Common myeloid progenitor, CD34-positive (primary cell): Measurements from ENCODE around the gene JAM2.

Experiments used
- CTCF ChIA-PET: fragments of 350-600 bp; sonication (Branson Sonifier 250); formaldehyde crosslinking; loops from one replicate; lab custom pipeline; 2021; ENCODE audit warnings: antibody characterized with exemption; lab: Charles Lee
- POLR2A ChIA-PET: fragments of 350-600 bp; sonication (Branson Sonifier 250); formaldehyde crosslinking; loops from one replicate; lab custom pipeline; 2021; ENCODE audit warnings: antibody characterized with exemption; lab: Charles Lee
- DNase-seq, 3 donors: peaks; one replicate each; pipeline versions ENCODE4 v3.0.0 to v3.0.0-alpha.2; 2013
- H3K27ac ChIP-seq, 2 experiments: 1 replicate in 1 of 2; 2 replicates in 1 of 2; pipeline ENCODE4 v1.7.0; 2013; ENCODE audit warnings: inconsistent platforms in 2 of 2, low read length in 2 of 2, mild to moderate bottlenecking in 2 of 2, low read depth in 1 of 2, moderate library complexity in 1 of 2; ENCODE audit not compliant: severe bottlenecking in 2 of 2, insufficient read depth in 1 of 2, poor library complexity in 1 of 2
- H3K27me3 ChIP-seq, 5 experiments: replicated peaks in 2 of 5; 1 replicate in 3 of 5; 2 replicates in 2 of 5; pipeline versions ENCODE4 v1.6.1 to v1.7.0; 2013; ENCODE audit warnings: low read length in 4 of 5, mild to moderate bottlenecking in 2 of 5, moderate library complexity in 2 of 5, inconsistent platforms in 1 of 5; ENCODE audit not compliant: insufficient read depth in 5 of 5, control insufficient read depth in 4 of 5
- H3K36me3 ChIP-seq, 4 experiments: 1 replicate in 2 of 4; 2 replicates in 2 of 4; pipeline versions ENCODE4 v1.6.1 to v1.7.0; 2013; ENCODE audit warnings: low read length in 3 of 4, control low read depth in 1 of 4, mild to moderate bottlenecking in 1 of 4; ENCODE audit not compliant: control insufficient read depth in 4 of 4, insufficient read depth in 4 of 4
- H3K4me1 ChIP-seq, 4 experiments: 1 replicate in 3 of 4; 2 replicates in 1 of 4; pipeline versions ENCODE4 v1.6.1 to v1.7.1; 2013; ENCODE audit warnings: low read length in 3 of 4, mild to moderate bottlenecking in 3 of 4, control low read depth in 1 of 4, inconsistent platforms in 1 of 4, moderate library complexity in 1 of 4; ENCODE audit not compliant: control insufficient read depth in 4 of 4, insufficient read depth in 4 of 4; ENCODE audit errors: control extremely low read depth in 1 of 4
- H3K4me3 ChIP-seq, 7 experiments: 1 replicate in 4 of 7; 2 replicates in 3 of 7; pipeline versions ENCODE4 v1.5.1 to v1.7.0; 2013; ENCODE audit warnings: mild to moderate bottlenecking in 7 of 7, low read length in 6 of 7, moderate library complexity in 6 of 7, inconsistent platforms in 2 of 7, low read depth in 2 of 7, control low read depth in 1 of 7; ENCODE audit not compliant: insufficient read depth in 4 of 7, control insufficient read depth in 1 of 7; ENCODE audit errors: extremely low read depth in 1 of 7
- H3K9me3 ChIP-seq, 5 experiments: 1 replicate in 4 of 5; 2 replicates in 1 of 5; pipeline versions ENCODE4 v1.6.1 to v1.7.1; 2013; ENCODE audit warnings: low read length in 4 of 5, mild to moderate bottlenecking in 2 of 5, inconsistent platforms in 1 of 5, low read depth in 1 of 5, moderate library complexity in 1 of 5; ENCODE audit not compliant: control insufficient read depth in 4 of 5, insufficient read depth in 2 of 5; ENCODE audit errors: control extremely low read depth in 1 of 5
- WGBS: methylation state at CpG from one replicate; pipeline ENCODE4 v1.1.5; 2013; ENCODE audit not compliant: insufficient coverage; 5-methylcytosine and 5-hydroxymethylcytosine counted together

Gene JAM2

GRCh38 chr21:25760061-25760460 lies 121.0 kb downstream of the JAM2 start:
- CTCF ChIA-PET, result no interaction called here
- WGBS, result 100% methylated on average over 3 of the region's 3 CpGs
- Histone ChIP-seq H3K27me3 (no peaks in the 10 kb centered on the region), H3K36me3 (peaks cover 32 to 67% (median 50%) of the 10 kb centered on the region in 4 experiments), H3K9me3 (no peaks in the 10 kb centered on the region), H3K4me3 (no peak overlapping the region), H3K4me1 (no peaks in the 10 kb centered on the region), H3K27ac (no peak overlapping the region)
- no peak for DNase-seq
- POLR2A ChIA-PET, result interaction anchor here (0.6 kb wide), 1 partner anchor 60 kb away, joined by 3 read pairs; no protein-coding TSS in a partner anchor

GRCh38 chr21:25760677-25761076 lies 121.6 kb downstream of the JAM2 start:
- H3K27me3 ChIP-seq, result no peaks in the 10 kb centered on the region
- ChIA-PET POLR2A (no interaction called here), CTCF (no interaction called here)
- no peak for DNase-seq
- H3K4me1 ChIP-seq, result no peaks in the 10 kb centered on the region
- H3K9me3 ChIP-seq, result no peaks in the 10 kb centered on the region
- WGBS, result no CpG with 5 or more reads among the region's 1 CpG
- H3K4me3 ChIP-seq, result no peak overlapping the region
- H3K27ac ChIP-seq, result no peak overlapping the region
- H3K36me3 ChIP-seq, result peaks cover 33 to 68% (median 49%) of the 10 kb centered on the region in 4 experiments

DNA sequence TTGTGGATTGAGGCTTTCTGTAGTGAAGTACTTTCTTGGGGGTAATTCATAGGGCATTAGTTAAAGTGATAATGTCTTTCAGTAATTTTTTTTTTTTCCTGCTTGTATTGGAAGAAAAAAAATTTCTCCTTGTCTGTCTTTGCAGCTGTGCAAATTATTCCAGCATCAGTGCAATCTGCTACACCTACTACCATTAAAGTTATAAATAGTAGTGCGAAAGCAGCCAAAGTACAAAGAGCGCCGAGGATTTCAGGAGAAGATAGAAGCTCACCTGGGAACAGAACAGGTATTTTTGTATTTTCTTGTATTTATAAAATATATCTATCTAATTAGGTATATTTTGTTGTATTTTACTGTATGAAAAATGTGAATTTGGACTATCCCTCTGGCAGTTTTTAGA lies 125.0 kb downstream of the JAM2 start:
- H3K27ac ChIP-seq, result no peak overlapping the region
- H3K9me3 ChIP-seq, result no peaks in the 10 kb centered on the region
- no CpG with 5 or more reads among the region's 3 CpGs for WGBS
- no peak for DNase-seq
- ChIA-PET POLR2A (no interaction called here), CTCF (no interaction called here)
- peaks cover 33 to 69% (median 47%) of the 10 kb centered on the region in 4 experiments for H3K36me3 ChIP-seq
- H3K27me3 ChIP-seq, result no peaks in the 10 kb centered on the region
- H3K4me1 ChIP-seq, result no peaks in the 10 kb centered on the region
- H3K4me3 ChIP-seq, result no peak overlapping the region
